NCI-H2227 (cell line): ENCODE measurements around the gene VAV3.
A peak's percentile ranks its signal among the peaks of the same experiment; 100 is the strongest.

Experiments
- DNase-seq: peaks from one replicate; lab custom pipeline; 2025; ENCODE audit not compliant: unreplicated experiment; lab: John Stamatoyannopoulos, UW

Gene VAV3

DNA sequence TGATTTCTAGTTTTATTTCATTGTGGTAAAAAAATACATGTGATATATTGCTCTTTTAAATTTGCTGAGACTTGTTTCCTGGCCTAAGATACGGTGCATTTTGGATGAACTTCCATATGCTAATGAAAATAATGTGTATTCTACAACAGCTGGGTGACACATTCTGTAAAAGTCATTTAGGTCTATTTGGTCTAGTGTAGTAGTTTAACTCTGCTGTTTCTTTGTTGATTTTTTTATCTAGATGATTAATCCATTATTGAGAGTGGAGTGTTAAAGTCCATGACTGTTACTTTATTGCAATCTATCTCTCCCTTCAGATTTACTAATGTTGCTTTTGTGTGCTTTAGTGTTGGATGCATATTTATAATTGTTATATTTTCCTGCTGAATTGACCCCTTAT lies 161.4 kb downstream of the VAV3 start:
- DNase-seq, result no peak

DNA sequence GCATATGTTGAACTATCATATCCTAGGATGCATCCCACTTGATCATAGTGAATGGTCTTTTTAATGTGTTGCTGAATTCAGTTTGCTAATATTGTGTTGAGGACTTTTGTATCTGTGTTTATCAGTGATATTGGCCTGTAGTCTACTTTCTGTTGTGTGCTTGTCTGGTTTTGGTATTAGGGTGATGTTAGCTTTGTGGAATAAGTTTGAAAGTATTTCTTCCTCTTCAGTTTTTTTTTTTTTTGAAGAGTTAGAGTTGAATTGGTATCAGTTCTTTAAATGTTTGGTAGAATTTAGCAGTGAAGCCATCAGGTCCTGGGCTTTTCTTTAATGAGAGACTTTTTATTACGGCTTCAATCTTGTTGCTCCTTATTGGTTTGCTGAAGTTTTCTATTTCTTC lies 162.3 kb downstream of the VAV3 start:
- no peak for DNase-seq

DNA sequence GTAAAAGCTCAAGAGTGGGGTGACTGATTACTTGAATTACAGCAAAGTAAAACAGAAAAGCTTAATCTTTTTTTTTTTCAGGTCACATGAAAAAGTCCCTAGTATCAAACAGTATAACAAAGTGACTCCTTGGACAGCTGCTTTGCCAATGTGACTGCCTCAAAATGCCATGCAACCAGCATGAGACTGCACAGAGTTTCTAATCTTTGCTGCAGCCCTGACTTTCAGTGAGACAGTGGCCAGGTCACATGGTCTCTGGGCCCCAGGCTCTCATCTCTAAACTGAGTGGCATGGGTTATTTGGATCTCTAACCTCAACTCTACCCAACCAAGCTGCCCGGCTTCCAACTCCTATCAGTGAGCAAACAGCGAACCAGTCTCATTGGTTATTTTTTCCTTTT lies 169.0 kb downstream of the VAV3 start:
- no peak for DNase-seq

DNA sequence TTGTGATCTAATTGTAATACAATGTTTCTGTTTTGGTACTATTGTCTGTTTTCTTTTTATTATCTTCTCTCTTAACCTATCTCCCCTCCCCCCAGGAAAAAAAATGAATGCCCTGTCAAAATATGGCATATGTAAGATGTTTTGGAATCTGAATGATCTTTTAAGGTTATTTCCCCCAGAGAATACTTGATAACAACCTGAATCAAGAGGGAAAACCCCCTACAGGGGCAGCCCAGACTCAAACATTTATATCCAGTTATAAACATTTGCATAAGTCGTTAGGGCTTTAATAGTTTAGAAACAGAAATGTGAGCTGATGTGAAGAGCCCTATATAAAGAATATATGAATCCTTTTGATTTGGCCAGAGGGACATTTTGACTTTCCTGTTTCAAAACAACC lies 169.5 kb downstream of the VAV3 start:
- no peak for DNase-seq

DNA sequence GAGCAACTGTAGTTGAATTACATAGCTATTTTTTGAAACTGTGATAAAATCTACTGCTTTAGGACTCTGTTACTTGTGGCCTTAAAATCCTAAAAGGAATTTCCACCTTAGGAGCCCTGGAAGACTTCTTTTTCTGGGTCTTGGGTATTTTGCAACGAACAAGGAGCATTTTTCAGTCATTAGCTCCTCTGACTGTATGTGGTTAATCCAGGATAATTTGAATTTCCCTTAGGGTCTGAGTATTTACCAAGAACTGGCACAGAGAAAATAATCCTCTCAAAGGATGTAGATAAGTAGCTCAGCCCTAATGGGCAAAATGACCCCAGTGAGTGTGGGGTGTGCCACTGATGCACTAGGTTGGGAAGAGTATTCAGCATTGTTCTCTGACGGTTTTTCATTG lies 170.4 kb downstream of the VAV3 start:
- DNase-seq, result no peak

DNA sequence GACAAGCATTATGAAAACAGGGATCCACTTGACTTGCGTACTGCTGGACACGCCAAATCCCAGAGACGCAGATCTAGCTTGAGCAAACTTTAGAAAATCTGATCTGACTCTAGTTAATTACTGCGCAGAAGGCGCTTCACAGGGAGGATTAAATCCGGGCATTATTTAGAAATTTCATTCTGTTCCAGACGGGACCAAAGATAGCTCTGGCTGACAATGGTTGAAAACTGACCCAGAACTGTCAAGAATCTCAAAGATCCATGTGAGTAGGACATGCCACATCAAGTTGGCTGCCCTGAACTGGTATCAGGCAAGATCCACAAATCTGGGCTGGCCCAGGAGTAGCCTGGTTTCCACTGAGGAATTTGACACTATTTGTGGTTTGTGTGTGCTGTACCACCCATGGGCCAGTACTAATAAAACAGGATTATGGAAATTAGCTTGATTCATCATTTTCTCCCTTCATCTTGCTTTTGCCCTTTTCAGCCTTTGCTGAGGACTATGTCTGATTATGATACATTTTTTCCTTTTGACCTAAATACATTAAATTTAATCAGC lies 171.0 kb downstream of the VAV3 start:
- no peak for DNase-seq

DNA sequence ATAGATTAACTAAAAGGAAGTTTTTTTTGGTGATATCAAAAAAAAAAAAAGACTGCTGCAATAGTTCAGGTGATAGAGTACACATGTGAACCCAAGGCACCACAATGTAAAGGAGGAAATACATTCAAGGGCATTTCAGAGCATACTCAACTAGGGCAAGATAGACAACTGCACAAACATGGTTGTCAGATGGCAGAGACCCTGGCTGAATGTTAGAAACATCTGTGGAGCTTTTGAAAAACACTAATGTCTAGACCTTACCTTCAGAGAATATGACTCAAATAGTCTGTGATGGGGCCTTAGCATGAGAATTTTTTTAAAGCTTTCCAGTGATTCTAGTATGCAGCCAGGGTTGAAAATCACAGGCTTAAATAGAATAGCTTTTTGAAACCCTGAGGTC lies 173.6 kb downstream of the VAV3 start:
- no peak for DNase-seq

DNA sequence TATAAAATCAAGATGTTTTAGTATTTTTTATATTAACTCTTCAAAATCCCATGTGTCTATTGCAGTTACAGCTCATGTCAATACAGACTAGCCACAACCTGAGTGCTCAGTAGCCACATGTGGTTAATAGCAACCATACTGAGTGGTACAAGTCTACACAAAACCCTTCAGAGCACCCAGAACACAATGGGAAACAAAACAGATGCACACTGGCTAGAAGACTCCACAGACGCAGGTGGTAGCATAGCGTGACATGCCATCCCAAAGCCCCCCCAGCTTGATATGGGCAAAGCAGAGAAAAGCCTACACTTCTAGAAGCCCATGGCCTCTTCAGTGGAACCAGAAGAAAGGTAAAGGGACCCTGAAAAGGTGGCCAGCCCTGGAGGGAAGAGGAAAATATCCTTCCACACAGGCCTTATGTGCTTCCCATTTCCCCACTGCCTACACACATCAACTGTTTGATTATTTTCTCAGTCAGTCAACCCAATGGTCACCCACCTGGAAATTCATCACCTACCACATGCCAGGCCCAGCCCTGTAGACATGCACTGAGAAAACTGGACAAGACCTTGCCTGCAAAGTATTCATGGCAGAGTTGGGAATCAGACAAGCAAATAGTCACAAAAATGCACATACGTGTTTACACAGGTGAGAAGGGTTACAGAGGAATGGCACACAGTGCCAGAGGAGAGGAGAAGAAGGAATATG lies 175.0 kb downstream of the VAV3 start:
- DNase-seq, result no peak

DNA sequence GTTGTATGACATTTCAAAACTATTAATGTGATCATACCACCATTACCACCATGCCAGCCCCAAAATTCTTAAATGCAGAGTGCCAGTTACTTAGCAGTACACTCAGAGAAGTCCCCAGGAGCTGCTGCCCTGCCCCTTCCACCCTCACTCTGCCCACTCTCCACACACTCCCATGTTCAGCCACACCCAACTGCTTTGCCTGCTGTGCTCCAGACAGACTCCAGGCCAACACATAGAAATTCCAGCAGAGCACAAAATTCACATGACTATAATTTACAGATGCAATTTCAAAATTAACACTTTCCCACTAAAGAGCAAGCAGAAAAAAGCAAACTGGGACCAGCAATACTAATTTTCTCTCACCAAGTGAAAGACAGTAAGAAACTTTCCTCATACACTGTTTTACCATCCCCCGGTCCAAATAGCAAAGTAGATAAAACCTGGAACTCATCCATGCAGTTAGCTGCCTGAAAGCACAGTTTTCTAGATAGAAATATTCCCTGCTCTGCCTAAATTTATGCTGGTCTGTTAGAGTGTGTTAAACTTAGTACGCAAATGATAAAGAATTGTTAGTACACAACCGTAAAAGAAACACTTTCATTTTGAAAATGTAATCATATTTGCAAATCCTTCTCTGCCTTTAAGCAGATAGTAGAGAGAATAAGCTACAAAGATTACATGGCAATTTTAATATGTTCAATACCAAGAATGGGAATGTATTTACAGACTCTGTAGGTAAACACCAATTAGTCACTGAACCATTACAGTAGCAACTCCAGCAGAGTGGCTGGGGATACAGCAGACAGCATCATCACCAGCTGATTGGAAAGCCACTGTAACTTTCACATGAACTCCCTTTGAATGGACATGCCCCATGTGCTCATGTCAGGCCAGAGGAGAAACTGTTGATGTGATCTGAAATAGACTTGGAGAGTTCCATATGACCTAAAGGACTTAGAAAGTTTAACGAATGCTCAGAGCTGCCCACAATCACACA lies 176.5 kb downstream of the VAV3 start:
- no peak for DNase-seq

DNA sequence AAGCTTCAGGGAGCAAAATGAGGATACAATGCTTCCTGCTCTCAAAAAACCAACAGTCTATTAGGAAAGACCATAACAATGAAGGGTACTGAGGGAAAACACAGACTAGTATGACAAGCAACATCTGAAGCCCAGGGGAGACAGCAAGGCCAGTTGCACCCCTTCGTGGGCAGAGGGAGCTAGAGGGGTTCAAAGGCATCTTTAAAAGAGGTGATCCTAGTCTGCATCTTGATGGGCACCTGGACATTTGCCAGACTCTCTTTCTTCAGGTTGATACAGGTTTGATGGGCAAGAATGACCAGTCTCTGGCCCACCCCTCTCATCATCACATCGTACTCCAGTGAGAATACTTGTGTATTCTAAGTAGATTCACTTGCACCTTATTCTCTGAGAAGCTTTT lies 177.7 kb downstream of the VAV3 start:
- no peak for DNase-seq

DNA sequence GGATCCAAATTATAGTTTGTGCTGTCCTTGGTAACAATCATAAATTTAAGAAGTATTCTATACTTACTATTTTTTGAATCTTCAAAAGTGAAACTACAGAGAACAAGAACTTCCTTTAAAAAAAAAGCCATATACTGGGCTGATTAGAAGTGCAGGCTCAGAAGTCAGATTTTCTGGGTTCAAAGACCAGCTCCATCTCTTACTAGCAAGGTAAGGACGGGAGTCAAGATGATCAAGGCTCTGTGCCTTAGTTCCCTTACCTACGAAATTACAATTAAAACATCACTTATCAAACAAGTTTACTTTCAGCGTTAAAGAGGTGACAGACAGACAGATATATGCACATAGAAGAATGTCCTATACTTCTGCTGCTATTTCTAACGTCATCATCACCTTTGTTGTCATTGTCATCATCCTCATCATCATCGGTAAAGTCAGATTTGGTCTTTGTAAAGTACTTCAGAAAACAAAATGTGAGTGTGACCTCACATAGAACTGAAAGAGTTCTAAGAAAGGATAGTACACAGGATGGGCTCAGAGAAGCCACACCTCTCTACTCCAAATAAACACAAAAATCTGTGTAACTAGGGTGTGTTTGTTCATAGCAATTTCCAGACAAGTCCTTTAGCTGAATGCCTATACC lies 178.7 kb downstream of the VAV3 start:
- DNase-seq, result no peak

DNA sequence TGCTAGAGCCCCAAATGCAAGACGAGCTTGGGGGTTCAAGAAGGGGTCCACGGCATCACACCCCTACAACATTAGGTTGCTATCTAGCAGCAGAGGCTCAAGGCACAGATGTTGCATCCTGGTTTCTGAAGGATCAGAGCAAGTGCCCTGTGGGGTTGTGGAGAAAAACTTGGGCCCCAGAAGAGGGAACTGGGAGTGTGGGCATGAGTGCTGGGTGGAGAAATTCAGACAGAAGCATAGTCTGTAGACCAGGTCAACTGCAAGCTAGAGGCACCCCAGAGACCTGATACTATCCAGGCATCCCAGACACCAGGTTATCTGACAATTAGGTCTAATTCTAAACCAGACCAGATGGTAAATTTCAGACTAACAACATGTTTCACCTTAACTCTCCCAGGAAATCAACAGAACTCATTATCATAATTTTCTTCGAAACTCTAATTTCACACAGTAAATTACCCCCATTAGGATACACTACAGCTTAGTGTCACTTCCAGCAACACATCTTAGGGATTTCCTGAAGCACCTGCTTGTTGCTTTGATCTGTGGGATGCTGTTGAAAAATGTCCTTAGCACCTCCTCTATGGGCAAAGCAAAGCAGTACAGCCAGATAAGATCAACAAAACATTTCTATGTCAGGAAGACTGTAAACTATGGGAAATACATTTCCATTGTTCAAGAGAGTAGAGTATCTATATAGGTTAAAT lies 179.3 kb downstream of the VAV3 start:
- no peak for DNase-seq

DNA sequence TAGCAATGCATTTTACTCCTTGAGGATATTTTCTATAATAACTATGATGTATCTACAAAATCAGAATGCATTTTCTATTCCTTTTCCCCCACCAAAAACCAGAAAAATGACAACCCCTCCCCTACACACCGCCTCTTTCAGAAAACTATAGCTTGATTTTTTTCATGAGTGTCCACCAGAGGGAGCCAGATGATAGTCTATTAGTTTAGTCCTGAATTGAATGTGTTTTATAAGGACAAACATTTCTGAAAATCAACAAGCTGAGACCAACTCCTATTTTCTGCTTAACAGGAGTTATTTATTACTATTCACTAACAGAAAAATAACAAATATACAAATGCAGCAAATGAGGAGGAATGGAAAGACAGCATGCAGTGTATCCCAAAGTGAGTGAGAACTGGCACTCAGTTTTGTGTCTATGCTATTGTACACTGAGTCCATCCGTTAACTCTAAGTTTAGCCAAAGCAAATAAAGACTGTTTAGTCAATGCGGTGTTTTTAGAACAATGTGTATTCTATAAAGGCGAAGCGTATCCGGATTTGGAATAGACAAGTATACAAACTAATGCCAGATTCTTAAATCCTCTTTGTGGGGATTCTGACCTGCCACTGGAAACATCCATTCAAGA lies 182.6 kb downstream of the VAV3 start:
- DNase-seq, result peak; percentile 64

DNA sequence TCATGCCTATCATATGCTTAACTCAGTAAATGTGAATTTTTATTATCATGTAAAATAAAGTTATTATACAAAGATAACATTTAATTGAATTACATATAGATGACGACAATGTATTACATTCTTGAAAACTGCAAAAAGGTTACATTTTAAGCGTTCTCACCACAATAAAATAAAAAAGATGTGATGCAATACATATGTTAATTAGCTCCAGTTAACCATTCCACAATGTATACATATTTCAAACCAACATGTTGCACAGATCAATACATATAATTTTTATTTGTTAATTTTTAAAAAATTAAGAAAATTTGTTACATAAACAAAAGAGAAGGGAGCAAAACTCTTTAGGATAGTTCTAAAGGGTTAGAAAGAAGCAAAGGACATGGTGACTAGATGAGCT lies 183.7 kb downstream of the VAV3 start:
- no peak for DNase-seq

DNA sequence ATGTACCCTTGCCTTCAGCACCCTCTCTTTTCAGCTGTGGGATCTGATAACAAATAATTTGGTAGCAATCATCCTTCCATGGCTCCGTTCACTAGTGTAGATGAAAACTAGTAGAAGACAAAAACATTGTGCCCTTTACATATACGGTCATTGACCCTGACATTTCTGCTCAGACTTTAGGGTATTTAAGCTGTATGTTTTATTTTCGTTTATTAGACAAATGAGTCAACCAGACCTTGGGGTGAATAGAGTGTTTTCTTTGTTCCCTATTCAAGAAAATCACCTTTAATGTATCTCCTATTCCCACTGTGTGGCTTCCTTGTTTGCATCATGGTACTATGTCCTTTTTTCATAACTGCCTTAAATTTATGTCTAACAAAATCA lies 187.3 kb downstream of the VAV3 start:
- no peak for DNase-seq

DNA sequence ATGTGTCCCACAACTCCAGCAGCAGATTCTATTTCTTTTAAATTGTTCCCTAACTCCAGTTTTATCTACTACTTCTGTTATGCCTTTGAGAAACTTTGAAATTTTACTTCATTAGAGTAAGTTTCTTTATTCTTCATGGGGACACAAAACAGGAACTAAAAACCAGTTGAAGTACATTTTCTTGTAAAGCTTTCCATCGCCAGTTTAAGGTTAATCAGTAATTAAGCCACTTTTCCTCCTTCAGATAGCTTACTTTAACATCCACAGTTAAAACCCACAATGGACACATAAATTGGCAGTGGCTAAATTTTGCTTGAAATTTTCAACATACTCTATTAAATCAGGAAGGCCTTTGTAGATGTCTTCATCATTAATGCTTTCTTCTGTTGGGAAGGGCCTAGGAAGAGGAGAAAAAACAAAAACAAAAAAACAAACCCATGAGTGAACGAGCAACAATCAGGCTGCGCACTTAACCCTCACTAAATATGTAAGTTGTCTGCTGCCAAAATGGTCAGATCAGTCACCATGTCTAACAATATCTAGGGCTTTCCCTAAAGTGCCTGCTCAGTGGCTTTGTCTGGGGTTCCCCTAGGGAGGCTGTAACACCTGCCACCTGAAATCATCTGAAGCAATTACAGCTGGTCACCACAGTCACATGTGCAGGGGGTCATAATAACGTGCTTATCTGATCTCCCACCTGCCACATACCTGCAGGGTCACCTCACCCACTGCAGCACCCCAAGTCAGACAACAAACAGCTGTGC lies 187.9 kb downstream of the VAV3 start:
- DNase-seq, result no peak

DNA sequence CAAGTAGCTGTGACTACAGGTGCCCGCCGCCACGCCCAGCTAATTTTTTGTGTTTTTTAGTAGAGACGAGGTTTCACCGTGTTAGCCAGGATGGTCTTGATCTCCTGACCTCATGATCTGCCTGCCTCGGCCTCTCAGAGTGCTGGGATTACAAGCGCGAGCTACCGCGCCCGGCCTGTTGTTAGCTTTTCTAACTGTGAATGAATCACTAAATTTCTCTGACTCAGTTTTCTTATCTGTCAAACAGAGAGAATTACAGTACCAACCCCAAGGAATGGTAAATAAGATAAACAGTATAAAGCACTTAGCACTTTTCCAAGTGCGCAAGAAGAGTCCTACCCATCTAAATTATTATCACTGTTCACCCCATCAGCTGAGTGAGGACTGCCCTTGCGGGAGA lies 193.6 kb downstream of the VAV3 start:
- no peak for DNase-seq

DNA sequence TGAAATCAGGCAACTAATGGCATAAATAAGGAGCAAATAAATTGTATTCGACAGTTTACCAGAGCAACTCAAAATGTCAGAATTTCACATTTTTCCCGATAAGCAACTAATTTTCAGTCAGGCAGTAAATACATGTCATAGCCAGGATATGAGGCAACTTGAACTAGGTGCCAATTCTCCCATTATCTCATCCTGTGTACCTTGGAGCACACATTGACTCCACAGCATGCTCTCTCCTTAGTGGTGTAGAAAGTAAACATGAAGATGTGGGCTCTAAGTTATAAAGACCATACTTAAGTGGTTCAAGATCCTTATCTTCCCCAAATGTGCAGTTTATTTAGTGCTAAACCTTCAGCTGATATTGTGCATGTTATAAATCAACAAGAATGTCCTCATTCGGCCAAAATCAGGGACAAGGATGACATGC lies 197.8 kb downstream of the VAV3 start:
- no peak for DNase-seq

DNA sequence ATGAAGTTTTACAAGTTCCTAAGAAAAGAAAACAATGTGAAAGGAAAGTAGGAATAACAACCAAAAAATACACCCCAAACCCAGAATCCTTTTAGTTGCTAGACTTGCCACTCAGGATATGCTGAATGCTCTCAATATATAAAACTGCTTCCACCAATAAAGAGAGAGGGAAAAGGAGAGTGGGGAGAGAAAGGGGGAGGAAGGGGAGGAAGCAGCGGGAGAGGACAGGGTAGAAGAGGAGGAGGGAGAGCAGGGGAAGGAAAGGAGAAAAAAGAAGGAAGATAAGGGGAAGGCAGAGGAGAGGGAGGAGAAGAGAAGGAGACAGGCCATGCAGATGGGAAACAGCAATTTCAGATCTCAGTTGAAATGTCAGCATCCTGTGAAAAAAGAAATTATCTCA lies 198.4 kb downstream of the VAV3 start:
- DNase-seq, result no peak
